Measurements from ENCODE around the gene SPIB. TPM values are rescaled to one million over a fixed set of nuclear protein-coding genes. Genes with fewer than 3 reads are reported as not detected.

SPIB gene
- total RNA-seq, 1 experiment from 2014 or later: 1.3 TPM

DNA sequence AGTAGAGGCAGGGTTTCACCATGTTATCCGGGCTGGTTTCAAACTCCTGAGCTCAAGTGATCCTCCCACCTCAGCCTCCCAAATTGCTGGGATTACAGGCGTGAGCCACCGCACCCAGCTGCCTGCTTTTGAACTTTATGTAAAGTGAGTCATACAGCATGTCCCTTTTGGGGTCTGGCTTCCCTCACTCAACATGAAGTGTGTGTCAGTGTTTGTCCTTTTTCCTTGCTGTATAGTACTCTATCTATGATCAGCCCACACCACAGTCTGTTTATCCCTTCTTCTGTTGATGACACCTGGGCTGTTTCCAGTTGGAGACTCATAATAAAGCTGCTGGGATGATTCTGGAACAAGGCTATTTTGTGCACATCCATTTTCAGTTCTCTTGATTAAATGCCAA is 2.1 kb downstream of the SPIB start:
- intact Hi-C loops (cut with micrococcal nuclease; ENCODE audit: unreplicated experiment): no loop called here
- CTCF ChIA-PET: no interaction called here
- BruUV-seq (replicated peaks): no TSS peak
- Mint-ChIP-seq H3K4me1 (ENCODE audit: low read depth, unreplicated experiment) (no peaks in the 10 kb centered on the region), H3K27ac (ENCODE audit: unreplicated experiment) (no peak overlapping the region), H3K27me3 (ENCODE audit: unreplicated experiment) (peaks cover 14% of the 10 kb centered on the region), H3K36me3 (ENCODE audit: insufficient read depth, unreplicated experiment) (no peaks in the 10 kb centered on the region), H3K9me3 (ENCODE audit: low read depth, unreplicated experiment) (no peaks in the 10 kb centered on the region), H3K4me3 (ENCODE audit: low read depth, unreplicated experiment) (no peak overlapping the region)
- no peak for DNase-seq
- no peak for TF ChIP-seq CTCF (IDR thresholded peaks at IDR 0.05; ENCODE audit: unreplicated experiment)

DNA sequence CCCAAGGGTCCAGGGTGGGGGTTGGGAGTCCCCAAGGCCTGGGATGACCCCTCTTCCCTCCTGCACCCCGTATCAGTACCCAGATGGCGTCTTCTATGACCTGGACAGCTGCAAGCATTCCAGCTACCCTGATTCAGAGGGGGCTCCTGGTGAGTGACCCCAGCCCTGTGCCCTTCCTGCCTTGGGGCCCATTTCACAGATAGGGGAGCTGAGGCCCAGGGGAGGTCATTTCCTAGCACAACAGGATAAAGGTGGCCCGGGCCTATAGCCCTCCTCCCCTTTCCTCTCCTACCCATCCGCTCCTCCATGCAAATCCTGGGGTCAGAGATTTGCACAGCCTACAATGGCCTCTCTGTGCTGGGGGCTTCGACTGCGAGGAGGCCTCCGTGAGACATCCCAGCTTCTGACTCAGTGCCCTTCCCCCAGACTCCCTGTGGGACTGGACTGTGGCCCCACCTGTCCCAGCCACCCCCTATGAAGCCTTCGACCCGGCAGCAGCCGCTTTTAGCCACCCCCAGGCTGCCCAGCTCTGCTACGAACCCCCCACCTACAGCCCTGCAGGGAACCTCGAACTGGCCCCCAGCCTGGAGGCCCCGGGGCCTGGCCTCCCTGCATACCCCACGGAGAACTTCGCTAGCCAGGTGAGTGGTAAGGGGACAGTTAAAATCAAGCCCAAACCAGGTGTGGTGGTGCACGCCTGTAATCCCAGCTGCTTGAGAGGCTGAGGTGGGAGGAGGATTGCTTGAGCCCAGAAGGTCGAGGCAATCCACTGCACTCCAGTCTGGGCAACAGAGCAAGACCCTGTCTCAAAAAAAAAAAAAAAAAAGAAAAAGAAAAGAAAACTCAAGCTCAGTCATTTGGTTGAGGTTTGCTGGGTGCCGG is 3.9 kb downstream of the SPIB start:
- Mint-ChIP-seq H3K4me3 (ENCODE audit: low read depth, unreplicated experiment) (no peak overlapping the region), H3K27ac (ENCODE audit: unreplicated experiment) (no peak overlapping the region), H3K9me3 (ENCODE audit: low read depth, unreplicated experiment) (no peaks in the 10 kb centered on the region), H3K27me3 (ENCODE audit: unreplicated experiment) (peaks cover 14% of the 10 kb centered on the region), H3K4me1 (ENCODE audit: low read depth, unreplicated experiment) (no peaks in the 10 kb centered on the region), H3K36me3 (ENCODE audit: insufficient read depth, unreplicated experiment) (no peaks in the 10 kb centered on the region)
- TF ChIP-seq CTCF (IDR thresholded peaks at IDR 0.05; ENCODE audit: unreplicated experiment): no peak
- intact Hi-C loops (cut with micrococcal nuclease; ENCODE audit: unreplicated experiment): no loop called here
- CTCF ChIA-PET: interaction anchor here (0.6 to 0.7 kb wide), 2 partner anchors 36 to 242 kb away, joined by 3 read pairs; no protein-coding TSS in a partner anchor
- no TSS peak for BruUV-seq (replicated peaks)
- no peak for DNase-seq

- DNase-seq: no peak
- no TSS peak for BruUV-seq (replicated peaks)
- no peaks in the 10 kb centered on the region for H3K36me3 Mint-ChIP-seq (ENCODE audit: insufficient read depth, unreplicated experiment)
- CTCF ChIA-PET: interaction anchor here (0.6 to 0.7 kb wide), 3 partner anchors 37 to 1066 kb away, joined by 3 to 4 read pairs (median 3); no protein-coding TSS in a partner anchor
- no peak for TF ChIP-seq CTCF (IDR thresholded peaks at IDR 0.05; ENCODE audit: unreplicated experiment)
- intact Hi-C loops (cut with micrococcal nuclease; ENCODE audit: unreplicated experiment): no loop called here
- H3K4me3 Mint-ChIP-seq (ENCODE audit: low read depth, unreplicated experiment): no peak overlapping the region
- H3K4me1 Mint-ChIP-seq (ENCODE audit: low read depth, unreplicated experiment): no peaks in the 10 kb centered on the region
- no peaks in the 10 kb centered on the region for H3K9me3 Mint-ChIP-seq (ENCODE audit: low read depth, unreplicated experiment)
- no peak overlapping the region for H3K27ac Mint-ChIP-seq (ENCODE audit: unreplicated experiment)
- H3K27me3 Mint-ChIP-seq (ENCODE audit: unreplicated experiment): peaks cover 14% of the 10 kb centered on the region
These were observed 4.8 kb downstream of the SPIB start for GRCh38 chr19:50423279-50424113.

DNA sequence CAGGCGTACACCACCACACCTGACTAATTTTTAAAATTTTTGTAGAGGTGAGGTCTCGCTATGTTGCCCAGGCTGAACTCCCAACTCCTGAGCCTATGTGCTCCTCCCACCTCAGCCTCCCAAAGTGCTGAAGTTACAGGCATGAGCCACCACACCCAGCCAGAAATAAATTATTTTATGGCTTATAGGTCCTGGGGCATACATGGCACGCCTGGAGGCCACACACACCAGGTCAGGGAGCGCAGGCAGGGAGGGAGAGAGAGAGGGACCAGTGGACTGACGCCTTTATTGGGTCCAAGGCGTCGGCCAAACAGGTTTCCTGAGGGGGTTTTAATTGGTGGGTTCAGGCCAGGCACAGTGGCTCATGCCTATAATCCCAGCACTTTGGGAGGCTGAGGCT is 6.8 kb downstream of the SPIB start:
- Mint-ChIP-seq H3K4me3 (ENCODE audit: low read depth, unreplicated experiment) (no peak overlapping the region), H3K9me3 (ENCODE audit: low read depth, unreplicated experiment) (no peaks in the 10 kb centered on the region), H3K4me1 (ENCODE audit: low read depth, unreplicated experiment) (no peaks in the 10 kb centered on the region), H3K27ac (ENCODE audit: unreplicated experiment) (no peak overlapping the region), H3K36me3 (ENCODE audit: insufficient read depth, unreplicated experiment) (peaks cover under 1% of the 10 kb centered on the region), H3K27me3 (ENCODE audit: unreplicated experiment) (peaks cover 17% of the 10 kb centered on the region)
- no peak for TF ChIP-seq CTCF (IDR thresholded peaks at IDR 0.05; ENCODE audit: unreplicated experiment)
- DNase-seq: no peak
- CTCF ChIA-PET: interaction anchor here (0.6 kb wide), 1 partner anchor 1672 kb away, joined by 3 read pairs; no protein-coding TSS in a partner anchor
- BruUV-seq (replicated peaks): no TSS peak
- intact Hi-C loops (cut with micrococcal nuclease; ENCODE audit: unreplicated experiment): no loop called here

Data from Calu3 (cell line).